Effector memory CD8-positive, alpha-beta T cell (primary cell): ENCODE measurements around the gene NALF2.

Experiments
- ATAC-seq: fragments of 150-1000 bp; cut with Tn5 transposase; replicated peaks from 2 replicates; pipeline ENCODE4 v1.10.0; 2021; ENCODE audit warnings: mild to moderate bottlenecking, moderate library complexity
- DNase-seq, 3 experiments: peaks; one replicate each; pipeline ENCODE4 v3.0.0; 2021
- H3K27ac Mint-ChIP-seq, 2 donors: one replicate each; pipeline ENCODE4 v1.8.0; 2022; ENCODE audit warnings: mild to moderate bottlenecking in 2 of 2, mixed read lengths in 2 of 2, moderate library complexity in 2 of 2
- H3K27me3 Mint-ChIP-seq, 2 donors: one replicate each; pipeline ENCODE4 v1.8.0; 2022; ENCODE audit warnings: mixed read lengths in 2 of 2
- H3K36me3 Mint-ChIP-seq: one replicate; pipeline ENCODE4 v1.8.0; 2022; ENCODE audit warnings: mild to moderate bottlenecking, moderate library complexity, mixed read lengths; ENCODE audit not compliant: insufficient read depth
- H3K4me1 Mint-ChIP-seq, 2 donors: one replicate each; pipeline ENCODE4 v1.8.0; 2022; ENCODE audit warnings: low read depth in 2 of 2, mixed read lengths in 2 of 2
- H3K4me3 Mint-ChIP-seq, 2 donors: one replicate each; pipeline ENCODE4 v1.8.0; 2022; ENCODE audit warnings: mild to moderate bottlenecking in 2 of 2, mixed read lengths in 2 of 2, moderate library complexity in 2 of 2
- H3K9me3 Mint-ChIP-seq, 2 donors: one replicate each; pipeline ENCODE4 v1.8.0; 2022; ENCODE audit warnings: mixed read lengths in 2 of 2

Gene NALF2

GRCh38 chrX:69541956-69542355, 37.8 kb downstream of the NALF2 start:
- DNase-seq (no peak), ATAC-seq (no peak)
- no peaks in the 10 kb centered on the region for H3K9me3 Mint-ChIP-seq
- peaks cover 4 to 11% of the 10 kb centered on the region in 2 donors for H3K4me1 Mint-ChIP-seq
- no peaks in the 10 kb centered on the region for H3K36me3 Mint-ChIP-seq
- H3K4me3 Mint-ChIP-seq: no peak overlapping the region
- H3K27ac Mint-ChIP-seq: no peak overlapping the region
- peaks cover 8 to 18% of the 10 kb centered on the region in 2 donors for H3K27me3 Mint-ChIP-seq

- H3K36me3 Mint-ChIP-seq: no peaks in the 10 kb centered on the region
- peaks cover 6 to 9% of the 10 kb centered on the region in 2 donors for H3K27me3 Mint-ChIP-seq
- ATAC-seq (no peak), DNase-seq (no peak)
- peaks cover 4 to 9% of the 10 kb centered on the region in 2 donors for H3K4me1 Mint-ChIP-seq
- H3K9me3 Mint-ChIP-seq: no peaks in the 10 kb centered on the region
- no peak overlapping the region for H3K4me3 Mint-ChIP-seq
- no peak overlapping the region for H3K27ac Mint-ChIP-seq
Measured at GRCh38 chrX:69543572-69543971, 39.4 kb downstream of the NALF2 start.

GRCh38 chrX:69546417-69546816, 42.3 kb downstream of the NALF2 start:
- no peaks in the 10 kb centered on the region for H3K4me1 Mint-ChIP-seq
- H3K4me3 Mint-ChIP-seq: no peak overlapping the region
- no peaks in the 10 kb centered on the region for H3K27me3 Mint-ChIP-seq
- no peaks in the 10 kb centered on the region for H3K9me3 Mint-ChIP-seq
- DNase-seq (no peak), ATAC-seq (no peak)
- no peak overlapping the region for H3K27ac Mint-ChIP-seq
- H3K36me3 Mint-ChIP-seq: no peaks in the 10 kb centered on the region

GRCh38 chrX:69546978-69547377, 42.9 kb downstream of the NALF2 start:
- no peaks in the 10 kb centered on the region for H3K36me3 Mint-ChIP-seq
- DNase-seq (no peak), ATAC-seq (no peak)
- H3K27ac Mint-ChIP-seq: no peak overlapping the region
- H3K4me1 Mint-ChIP-seq: no peaks in the 10 kb centered on the region
- H3K4me3 Mint-ChIP-seq: no peak overlapping the region
- H3K27me3 Mint-ChIP-seq: no peaks in the 10 kb centered on the region
- H3K9me3 Mint-ChIP-seq: no peaks in the 10 kb centered on the region

- no peaks in the 10 kb centered on the region for H3K9me3 Mint-ChIP-seq
- no peak for DNase-seq
Measured at GRCh38 chrX:69551421-69552009, 47.4 kb downstream of the NALF2 start.

GRCh38 chrX:69552512-69552911, 48.4 kb downstream of the NALF2 start:
- DNase-seq (no peak), ATAC-seq (no peak)
- H3K27ac Mint-ChIP-seq: no peak overlapping the region
- no peak overlapping the region for H3K4me3 Mint-ChIP-seq
- no peaks in the 10 kb centered on the region for H3K36me3 Mint-ChIP-seq
- peaks cover 0 to 6% of the 10 kb centered on the region in 2 donors for H3K27me3 Mint-ChIP-seq
- no peaks in the 10 kb centered on the region for H3K9me3 Mint-ChIP-seq
- H3K4me1 Mint-ChIP-seq: no peaks in the 10 kb centered on the region

More at GRCh38 chrX:69551421-69552009, 47.4 kb downstream of the NALF2 start:
- Mint-ChIP-seq H3K4me3 (no peak overlapping the region), H3K36me3 (no peaks in the 10 kb centered on the region), H3K4me1 (no peaks in the 10 kb centered on the region), H3K27me3 (peaks cover 0 to 6% of the 10 kb centered on the region in 2 donors), H3K27ac (no peak overlapping the region)
- ATAC-seq: no peak
